Skeletal muscle tissue (tissue), 4 donors: Measurements from ENCODE around the gene RASAL2. TPM values are rescaled to one million over a fixed set of nuclear protein-coding genes. Genes with fewer than 3 reads are reported as not detected.
A peak's percentile ranks its signal among the peaks of the same experiment; 100 is the strongest.

Experiments used
- H3K27ac ChIP-seq: one replicate; pipeline ENCODE4 v1.7.0; 2013; ENCODE audit warnings: mild to moderate bottlenecking, low read depth, low read length, inconsistent platforms
- H3K27me3 ChIP-seq, 3 donors: one replicate each; pipeline ENCODE4 v1.7.0; 2013; ENCODE audit warnings: low read length in 3 of 3; ENCODE audit not compliant: control insufficient read depth in 3 of 3, insufficient read depth in 3 of 3
- H3K36me3 ChIP-seq, 3 donors: one replicate each; pipeline ENCODE4 v1.7.0; 2013; ENCODE audit warnings: low read length in 3 of 3; ENCODE audit not compliant: control insufficient read depth in 3 of 3, insufficient read depth in 3 of 3
- H3K4me1 ChIP-seq, 3 donors: one replicate each; pipeline ENCODE4 v1.7.0; 2013; ENCODE audit warnings: low read length in 3 of 3, mild to moderate bottlenecking in 3 of 3; ENCODE audit not compliant: control insufficient read depth in 3 of 3, insufficient read depth in 3 of 3
- H3K4me3 ChIP-seq, 3 donors: one replicate each; pipeline ENCODE4 v1.7.0; 2013; ENCODE audit warnings: low read length in 3 of 3
- H3K9ac ChIP-seq, 3 donors: one replicate each; pipeline ENCODE4 v1.7.0; 2013; ENCODE audit warnings: low read length in 3 of 3, mild to moderate bottlenecking in 3 of 3, moderate library complexity in 2 of 3, low read depth in 1 of 3
- H3K9me3 ChIP-seq, 3 donors: one replicate each; pipeline ENCODE4 v1.7.0; 2013; ENCODE audit warnings: low read length in 3 of 3; ENCODE audit not compliant: control insufficient read depth in 3 of 3
- total RNA-seq: library from RNA; depleted of rRNA; stranded (reverse); fragments of >200 nt; gene quantifications from one replicate; pipeline ENCODE4 v1.2.3, GENCODE V29; 2014
- donor health status: Osteomylitis.

The RASAL2 gene
- total RNA-seq, 1 donor from 2014 or later, result 8.4 TPM

DNA sequence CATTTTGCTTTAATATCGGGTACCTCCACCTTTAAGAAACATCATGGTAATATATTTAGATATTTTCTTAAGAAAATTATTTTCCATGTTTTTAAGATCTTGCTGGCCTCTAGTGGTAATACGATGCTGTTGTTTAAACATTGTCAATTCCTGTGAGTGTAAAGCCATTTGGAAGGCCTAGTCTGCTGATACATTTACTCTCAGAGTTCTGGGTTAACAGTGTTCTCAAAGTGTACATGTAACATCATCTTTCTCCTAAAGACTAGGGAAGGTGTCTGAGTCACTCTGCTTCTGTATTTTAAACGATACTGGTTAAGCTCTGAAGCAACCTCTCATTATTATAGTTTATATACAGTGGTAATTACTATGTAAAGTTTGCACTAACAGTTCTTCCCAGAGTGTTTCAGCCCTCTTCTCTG, 189.1 kb downstream of the RASAL2 start:
- Histone ChIP-seq H3K9me3 (no peaks in the 10 kb centered on the region), H3K9ac (no peak overlapping the region), H3K4me1 (no peaks in the 10 kb centered on the region), H3K4me3 (no peak overlapping the region), H3K36me3 (no peaks in the 10 kb centered on the region), H3K27ac (no peak overlapping the region), H3K27me3 (no peaks in the 10 kb centered on the region)

DNA sequence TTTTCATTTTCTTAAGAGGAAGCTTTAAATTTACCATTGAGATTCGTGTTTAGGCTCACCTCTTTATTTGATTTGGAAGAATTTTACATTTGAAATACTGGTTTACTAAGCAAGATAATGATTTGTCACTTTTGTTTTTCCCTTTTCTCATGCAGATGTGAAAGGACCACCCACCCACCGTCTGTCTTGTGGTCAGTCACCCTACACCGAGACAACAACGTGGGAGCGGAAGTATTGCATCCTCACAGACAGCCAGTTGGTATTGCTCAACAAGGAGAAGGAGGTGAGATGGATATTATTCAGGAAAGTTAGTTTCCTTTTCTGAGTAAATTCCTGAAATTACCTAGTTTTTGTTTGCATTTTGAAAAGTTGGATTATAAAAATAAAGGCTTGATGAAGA, 189.5 kb downstream of the RASAL2 start:
- no peaks in the 10 kb centered on the region for H3K4me1 ChIP-seq
- no peak overlapping the region for H3K27ac ChIP-seq
- H3K4me3 ChIP-seq, result no peak overlapping the region
- no peaks in the 10 kb centered on the region for H3K9me3 ChIP-seq
- H3K36me3 ChIP-seq, result no peaks in the 10 kb centered on the region
- H3K9ac ChIP-seq, result no peak overlapping the region
- no peaks in the 10 kb centered on the region for H3K27me3 ChIP-seq

DNA sequence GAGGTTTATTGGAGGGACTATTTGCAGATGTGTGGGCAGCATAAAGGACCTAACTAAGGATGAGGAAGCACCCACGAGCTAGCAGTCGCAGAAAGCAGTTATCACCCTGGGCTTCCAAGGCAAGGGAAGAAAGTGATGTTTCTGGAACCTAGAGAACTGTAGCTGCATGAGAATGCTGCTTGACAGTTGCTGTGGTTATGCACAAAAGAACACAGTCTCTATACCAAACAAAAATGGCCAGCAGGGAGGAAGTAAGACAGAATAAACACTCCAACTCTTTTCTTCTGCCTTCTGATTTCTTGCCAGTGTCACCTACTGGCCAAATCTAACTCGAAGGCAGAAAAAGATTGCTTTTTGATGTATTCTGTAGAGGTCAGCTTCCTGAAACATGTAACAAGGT, 190.2 kb downstream of the RASAL2 start:
- peak overlapping the region in 1 of 3 donors; percentile 22 for H3K9ac ChIP-seq
- H3K9me3 ChIP-seq, result no peaks in the 10 kb centered on the region
- H3K4me3 ChIP-seq, result no peak overlapping the region
- no peaks in the 10 kb centered on the region for H3K27me3 ChIP-seq
- no peaks in the 10 kb centered on the region for H3K36me3 ChIP-seq
- H3K4me1 ChIP-seq, result no peaks in the 10 kb centered on the region
- H3K27ac ChIP-seq, result no peak overlapping the region

DNA sequence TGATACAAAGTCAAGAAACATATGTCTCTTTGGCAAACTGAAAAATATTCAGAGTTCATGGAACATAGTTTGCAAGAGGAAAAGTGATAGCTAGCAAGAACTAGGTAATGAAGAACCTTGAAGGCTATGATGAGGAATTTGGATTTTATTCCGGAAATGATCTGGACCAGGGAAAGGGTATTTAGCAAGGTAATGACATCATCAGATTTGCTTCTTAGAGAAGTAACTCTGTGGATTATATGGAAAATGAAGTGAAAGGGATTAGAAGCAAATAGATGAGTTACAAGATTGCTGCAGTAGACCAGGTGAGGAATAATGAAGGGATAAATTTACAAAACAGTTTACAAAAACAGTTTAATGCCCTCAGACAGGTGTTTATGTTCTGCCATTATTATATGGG, 197.3 kb downstream of the RASAL2 start:
- Histone ChIP-seq H3K9me3 (no peaks in the 10 kb centered on the region), H3K27ac (no peak overlapping the region), H3K36me3 (no peaks in the 10 kb centered on the region), H3K4me3 (no peak overlapping the region), H3K27me3 (no peaks in the 10 kb centered on the region), H3K4me1 (no peaks in the 10 kb centered on the region), H3K9ac (no peak overlapping the region)

DNA sequence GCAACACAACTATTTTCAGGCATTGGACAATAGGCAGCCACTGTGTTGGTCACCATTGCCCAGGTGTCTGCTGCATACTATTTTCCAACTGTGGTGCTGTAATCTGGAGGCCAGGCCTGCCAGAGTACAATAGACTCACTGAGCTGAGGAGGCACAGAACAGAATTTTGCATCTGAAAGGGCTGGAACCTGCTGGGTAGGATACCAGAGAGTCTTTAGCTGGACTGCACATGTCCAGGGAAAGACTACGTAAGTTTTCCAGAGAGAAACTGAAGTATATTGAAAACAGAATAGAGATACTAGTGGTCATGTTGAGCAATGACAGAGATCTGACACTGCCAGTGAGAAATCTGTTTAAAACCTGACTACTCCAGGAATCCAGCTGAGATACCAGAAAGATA, 200.8 kb downstream of the RASAL2 start:
- no peaks in the 10 kb centered on the region for H3K9me3 ChIP-seq

DNA sequence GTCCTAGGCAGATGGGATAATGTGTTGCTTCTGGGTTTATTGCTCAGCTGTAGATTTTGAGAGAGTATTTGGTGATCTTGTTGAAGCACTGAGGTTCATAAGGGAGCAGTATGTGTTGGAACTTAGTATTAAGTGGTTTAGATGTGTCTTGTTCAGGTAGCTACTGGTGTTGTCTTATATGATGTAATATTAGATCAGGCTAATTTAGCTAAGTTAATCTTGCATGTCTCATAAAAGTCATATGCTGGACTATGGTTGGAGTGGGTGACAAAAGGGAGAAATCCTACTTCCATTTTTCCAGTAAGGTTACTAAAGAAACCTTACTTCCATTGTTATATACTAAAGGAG, 206.4 kb downstream of the RASAL2 start:
- Histone ChIP-seq H3K27me3 (no peaks in the 10 kb centered on the region), H3K36me3 (no peaks in the 10 kb centered on the region), H3K4me3 (no peak overlapping the region), H3K9ac (no peak overlapping the region), H3K4me1 (no peaks in the 10 kb centered on the region), H3K9me3 (no peaks in the 10 kb centered on the region), H3K27ac (no peak overlapping the region)

More for the DNA sequence above, 200.8 kb downstream of the RASAL2 start:
- H3K4me3 ChIP-seq, result no peak overlapping the region
- no peak overlapping the region for H3K9ac ChIP-seq
- no peaks in the 10 kb centered on the region for H3K4me1 ChIP-seq
- H3K27ac ChIP-seq, result no peak overlapping the region
- H3K36me3 ChIP-seq, result no peaks in the 10 kb centered on the region
- no peaks in the 10 kb centered on the region for H3K27me3 ChIP-seq

DNA sequence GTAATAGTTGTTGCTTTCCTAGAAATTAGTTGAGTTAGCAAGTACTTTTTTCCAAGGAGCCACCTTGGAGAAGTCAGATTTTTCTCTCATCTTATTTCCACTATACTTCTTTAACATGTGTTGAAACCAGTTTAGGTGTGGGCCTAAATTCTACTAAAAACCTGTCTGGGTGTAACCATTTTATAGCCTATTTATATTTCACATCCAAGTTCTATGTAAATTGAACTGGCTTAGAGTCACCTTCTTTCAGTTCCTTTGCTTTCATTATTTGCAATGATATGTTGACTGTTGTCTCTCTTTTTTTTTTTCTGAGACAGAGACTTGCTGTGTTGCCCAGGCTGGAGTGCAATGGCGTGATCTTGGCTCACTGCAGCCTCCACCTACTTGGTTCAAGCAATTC, 207.2 kb downstream of the RASAL2 start:
- Histone ChIP-seq H3K4me3 (no peak overlapping the region), H3K9ac (no peak overlapping the region), H3K27me3 (no peaks in the 10 kb centered on the region), H3K4me1 (no peaks in the 10 kb centered on the region), H3K36me3 (no peaks in the 10 kb centered on the region), H3K9me3 (no peaks in the 10 kb centered on the region), H3K27ac (no peak overlapping the region)

DNA sequence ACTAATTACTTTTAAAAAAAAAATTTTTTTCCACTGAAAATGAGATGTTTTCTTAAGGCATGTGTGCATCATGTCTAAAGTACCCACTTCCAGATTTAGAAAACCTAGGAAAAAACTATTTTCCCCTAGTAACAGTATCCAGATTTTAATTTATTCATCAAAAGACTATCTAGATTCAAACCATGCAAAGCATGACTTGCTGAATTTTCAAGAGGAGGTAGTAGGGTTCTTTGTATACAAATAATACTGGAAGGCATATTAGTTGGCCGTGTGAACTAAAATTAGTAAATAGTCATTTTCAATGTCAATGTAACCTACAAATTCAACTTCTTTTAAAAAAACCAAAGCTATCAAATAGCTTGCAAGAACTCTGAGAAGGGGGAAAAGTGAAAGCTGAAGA, 213.4 kb downstream of the RASAL2 start:
- no peaks in the 10 kb centered on the region for H3K27me3 ChIP-seq
- no peak overlapping the region for H3K9ac ChIP-seq
- no peaks in the 10 kb centered on the region for H3K9me3 ChIP-seq
- no peak overlapping the region for H3K27ac ChIP-seq
- no peak overlapping the region for H3K4me3 ChIP-seq
- no peaks in the 10 kb centered on the region for H3K36me3 ChIP-seq
- H3K4me1 ChIP-seq, result peaks cover 8 to 9% (median 8%) of the 10 kb centered on the region in 3 donors

DNA sequence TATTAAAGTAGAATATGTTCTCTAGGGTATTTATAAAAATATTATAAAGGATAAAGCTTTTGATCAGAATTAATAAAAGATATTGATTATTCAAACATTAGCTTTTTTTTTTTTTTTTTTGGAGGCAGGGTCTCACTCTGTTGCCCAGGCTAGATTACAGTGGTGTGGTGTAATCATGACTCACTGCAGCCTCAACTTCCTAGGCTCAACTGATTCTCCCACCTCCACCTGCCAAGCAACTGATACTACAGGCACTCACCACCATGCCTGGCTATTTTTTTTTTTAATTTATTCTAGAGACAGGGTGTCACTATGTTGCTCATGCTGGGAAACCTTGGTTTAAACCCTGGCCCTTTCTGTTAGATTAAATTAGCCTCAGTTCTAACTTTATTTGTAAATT, 214.5 kb downstream of the RASAL2 start:
- H3K36me3 ChIP-seq, result no peaks in the 10 kb centered on the region
- no peak overlapping the region for H3K4me3 ChIP-seq
- H3K27ac ChIP-seq, result no peak overlapping the region
- H3K9me3 ChIP-seq, result no peaks in the 10 kb centered on the region
- no peak overlapping the region for H3K9ac ChIP-seq
- H3K4me1 ChIP-seq, result peaks cover 8 to 9% (median 8%) of the 10 kb centered on the region in 3 donors
- H3K27me3 ChIP-seq, result no peaks in the 10 kb centered on the region

DNA sequence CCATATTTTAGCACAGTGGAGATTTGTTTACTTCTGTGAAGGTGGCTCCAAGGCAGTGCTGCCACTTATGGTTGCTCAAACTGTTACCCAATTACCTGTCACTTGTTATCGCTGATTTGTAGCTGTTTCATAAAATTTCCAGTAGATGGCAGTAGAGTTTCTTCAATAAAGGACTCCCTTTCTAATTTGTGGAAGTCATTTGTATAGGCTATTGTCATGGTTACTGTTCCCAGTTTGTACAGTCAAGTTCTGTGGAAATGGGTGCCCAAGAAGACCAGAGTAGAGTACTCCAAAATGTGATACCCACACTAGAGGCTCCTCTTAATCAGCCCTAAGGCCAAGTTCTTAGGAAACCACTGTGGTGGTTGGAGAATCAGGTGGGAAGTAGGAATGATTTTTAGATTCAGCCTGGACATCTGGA, 216.8 kb downstream of the RASAL2 start:
- no peak overlapping the region for H3K9ac ChIP-seq
- H3K9me3 ChIP-seq, result no peaks in the 10 kb centered on the region
- H3K4me1 ChIP-seq, result peaks cover 8 to 9% (median 8%) of the 10 kb centered on the region in 3 donors
- no peak overlapping the region for H3K4me3 ChIP-seq
- H3K27ac ChIP-seq, result no peak overlapping the region
- no peaks in the 10 kb centered on the region for H3K27me3 ChIP-seq
- no peaks in the 10 kb centered on the region for H3K36me3 ChIP-seq

DNA sequence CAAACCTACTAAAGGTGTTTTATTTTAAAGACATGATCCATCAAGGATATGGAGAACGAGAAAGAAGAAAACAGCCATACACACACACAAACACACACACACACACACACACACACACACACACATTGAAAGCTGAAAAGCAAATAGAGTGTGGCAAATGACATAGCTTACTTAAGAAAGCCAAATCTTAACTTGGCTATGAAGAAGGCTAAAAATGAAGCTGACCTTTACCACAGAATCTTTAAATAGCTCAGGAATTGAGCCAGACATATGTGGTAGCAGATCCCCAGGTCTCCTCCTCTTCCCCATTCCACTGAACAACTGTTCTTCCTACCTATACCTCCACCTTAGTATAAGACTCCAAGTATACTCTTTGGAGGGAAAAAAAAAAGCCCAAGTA, 217.3 kb downstream of the RASAL2 start:
- Histone ChIP-seq H3K9me3 (no peaks in the 10 kb centered on the region), H3K4me3 (peak overlapping the region in 1 of 3 donors; percentile 17), H3K9ac (no peak overlapping the region), H3K36me3 (no peaks in the 10 kb centered on the region), H3K27ac (no peak overlapping the region), H3K4me1 (peaks cover 8 to 9% (median 8%) of the 10 kb centered on the region in 3 donors), H3K27me3 (no peaks in the 10 kb centered on the region)
